ENCODE measurements around the gene PNMT. TPM values are rescaled to one million over a fixed set of nuclear protein-coding genes. Genes with fewer than 3 reads are reported as not detected.
"Not testable (repeated sequence)": the region's sequence is repeated elsewhere in the genome, so short reads cannot be mapped to it uniquely, and the experiment has no call there.

The PNMT gene
- total RNA-seq, 4 donors from 2014 or later = 1.1 to 3.3 (median 1.2) TPM; not detected in 1

DNA sequence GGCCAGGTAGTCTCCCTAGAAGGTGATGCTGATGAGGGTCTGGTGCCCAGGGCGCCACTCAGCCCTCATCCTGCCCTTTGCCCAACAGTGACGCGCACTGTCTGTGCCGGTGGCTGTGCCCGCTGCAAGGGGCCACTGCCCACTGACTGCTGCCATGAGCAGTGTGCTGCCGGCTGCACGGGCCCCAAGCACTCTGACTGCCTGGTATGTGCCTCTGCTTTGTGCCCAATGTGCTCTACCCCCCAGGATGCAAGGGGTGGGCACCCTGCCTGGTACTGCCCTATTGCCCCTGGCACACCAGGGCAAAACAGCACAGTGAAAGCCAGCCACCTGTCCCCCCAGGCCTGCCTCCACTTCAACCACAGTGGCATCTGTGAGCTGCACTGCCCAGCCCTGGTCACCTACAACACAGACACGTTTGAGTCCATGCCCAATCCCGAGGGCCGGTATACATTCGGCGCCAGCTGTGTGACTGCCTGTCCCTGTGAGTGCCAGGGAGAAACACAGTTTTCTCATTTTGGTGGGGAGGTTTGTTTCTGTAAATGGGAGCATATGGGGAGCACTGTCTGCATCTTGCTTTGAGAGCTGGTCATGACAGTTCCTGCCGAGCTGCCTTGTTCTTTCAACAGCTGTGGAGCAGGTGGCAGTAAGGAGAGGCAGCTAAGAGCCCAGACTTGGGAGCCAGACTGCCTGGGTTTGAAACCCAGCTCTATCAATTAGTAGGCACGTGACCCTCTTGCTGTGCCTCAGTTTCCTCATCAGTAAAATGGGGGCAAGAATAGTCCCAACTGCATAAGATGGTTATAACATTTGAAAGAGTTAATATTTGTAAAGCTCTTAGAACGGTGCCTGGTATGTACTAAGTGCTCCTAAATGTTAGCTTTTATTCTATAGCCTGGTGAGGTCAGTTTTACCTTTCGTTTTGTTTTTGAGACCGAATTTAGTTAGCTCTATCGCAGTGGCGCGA, 42.0 kb downstream of the PNMT start:
- Histone ChIP-seq H3K27me3 (no peaks in the 10 kb centered on the region), H3K4me1 (peaks cover 25 to 26% of the 10 kb centered on the region in 2 donors), H3K4me3 (replicated peaks in 1 of 3) (no peak overlapping the region), H3K9me3 (no peaks in the 10 kb centered on the region), H3K27ac (peak overlapping the region; percentile 51 to 78 (median 64)), H3K36me3 (peaks cover 29 to 37% of the 10 kb centered on the region in 2 donors)
- no peak for DNase-seq
- intact Hi-C loops (cut with DNase I) = no loop called here
- TF ChIP-seq POLR2A (IDR thresholded peaks at IDR 0.05) = no peak
- TF ChIP-seq, protein P1, sequence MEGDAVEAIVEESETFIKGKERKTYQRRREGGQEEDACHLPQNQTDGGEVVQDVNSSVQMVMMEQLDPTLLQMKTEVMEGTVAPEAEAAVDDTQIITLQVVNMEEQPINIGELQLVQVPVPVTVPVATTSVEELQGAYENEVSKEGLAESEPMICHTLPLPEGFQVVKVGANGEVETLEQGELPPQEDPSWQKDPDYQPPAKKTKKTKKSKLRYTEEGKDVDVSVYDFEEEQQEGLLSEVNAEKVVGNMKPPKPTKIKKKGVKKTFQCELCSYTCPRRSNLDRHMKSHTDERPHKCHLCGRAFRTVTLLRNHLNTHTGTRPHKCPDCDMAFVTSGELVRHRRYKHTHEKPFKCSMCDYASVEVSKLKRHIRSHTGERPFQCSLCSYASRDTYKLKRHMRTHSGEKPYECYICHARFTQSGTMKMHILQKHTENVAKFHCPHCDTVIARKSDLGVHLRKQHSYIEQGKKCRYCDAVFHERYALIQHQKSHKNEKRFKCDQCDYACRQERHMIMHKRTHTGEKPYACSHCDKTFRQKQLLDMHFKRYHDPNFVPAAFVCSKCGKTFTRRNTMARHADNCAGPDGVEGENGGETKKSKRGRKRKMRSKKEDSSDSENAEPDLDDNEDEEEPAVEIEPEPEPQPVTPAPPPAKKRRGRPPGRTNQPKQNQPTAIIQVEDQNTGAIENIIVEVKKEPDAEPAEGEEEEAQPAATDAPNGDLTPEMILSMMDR (IDR thresholded peaks at IDR 0.05) = no peak
- 91% methylated on average over 14 to 20 of the region's 20 CpGs for WGBS, 2 donors

DNA sequence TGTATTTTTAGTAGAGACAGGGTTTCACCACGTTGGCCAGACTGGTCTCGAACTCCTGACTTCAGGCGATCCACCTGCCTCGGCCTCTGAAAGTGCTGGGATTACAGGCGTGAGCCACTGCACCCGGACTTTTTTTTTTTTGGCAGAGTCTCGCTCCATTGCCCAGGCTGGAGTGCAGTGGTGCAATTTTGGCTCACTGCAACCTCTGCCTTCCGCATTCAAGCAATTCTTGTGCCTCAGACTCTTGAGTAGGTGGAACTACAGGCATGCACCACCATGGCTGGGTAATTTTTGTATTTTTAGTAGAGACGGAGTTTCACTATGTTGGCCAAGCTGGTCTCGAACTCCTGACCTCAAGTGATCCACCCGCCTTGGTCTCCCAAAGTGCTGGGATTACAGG, 42.8 kb downstream of the PNMT start:
- intact Hi-C loops (cut with DNase I); H3K27me3 ChIP-seq; H3K4me3 ChIP-seq (replicated peaks in 1 of 3); H3K9me3 ChIP-seq: not testable (repeated sequence)
- peaks cover 37 to 44% of the 10 kb centered on the region in 2 donors for H3K36me3 ChIP-seq
- WGBS, 2 donors = 63% methylated on average over 11 of the region's 11 CpGs
- DNase-seq = peak; percentile 61 to 73
- H3K27ac ChIP-seq = peak overlapping the region; percentile 64 to 78 (median 71)
- peaks cover 19 to 25% of the 10 kb centered on the region in 2 donors for H3K4me1 ChIP-seq

DNA sequence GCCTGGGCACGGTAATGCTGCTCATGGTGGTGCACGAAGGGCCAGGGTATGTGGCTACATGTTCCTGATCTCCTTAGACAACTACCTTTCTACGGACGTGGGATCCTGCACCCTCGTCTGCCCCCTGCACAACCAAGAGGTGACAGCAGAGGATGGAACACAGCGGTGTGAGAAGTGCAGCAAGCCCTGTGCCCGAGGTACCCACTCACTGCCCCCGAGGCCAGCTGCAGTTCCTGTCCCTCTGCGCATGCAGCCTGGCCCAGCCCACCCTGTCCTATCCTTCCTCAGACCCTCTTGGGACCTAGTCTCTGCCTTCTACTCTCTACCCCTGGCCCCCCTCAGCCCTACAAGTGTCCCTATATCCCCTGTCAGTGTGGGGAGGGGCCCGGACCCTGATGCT, 43.6 kb downstream of the PNMT start:
- H3K9me3 ChIP-seq = no peaks in the 10 kb centered on the region
- intact Hi-C loops (cut with DNase I) = no loop called here
- WGBS, 2 donors = 92 to 96% methylated on average over 10 of the region's 10 CpGs
- H3K4me1 ChIP-seq = peaks cover 14 to 24% of the 10 kb centered on the region in 2 donors
- DNase-seq = no peak
- H3K27ac ChIP-seq = peak overlapping the region in 2 of 3 donors; percentile 64 to 78
- TF ChIP-seq POLR2A (IDR thresholded peaks at IDR 0.05) = no peak
- TF ChIP-seq, protein P1 (IDR thresholded peaks at IDR 0.05) = no peak
- H3K27me3 ChIP-seq = no peaks in the 10 kb centered on the region
- no peak overlapping the region for H3K4me3 ChIP-seq (replicated peaks in 1 of 3)
- peaks cover 45 to 47% of the 10 kb centered on the region in 2 donors for H3K36me3 ChIP-seq

DNA sequence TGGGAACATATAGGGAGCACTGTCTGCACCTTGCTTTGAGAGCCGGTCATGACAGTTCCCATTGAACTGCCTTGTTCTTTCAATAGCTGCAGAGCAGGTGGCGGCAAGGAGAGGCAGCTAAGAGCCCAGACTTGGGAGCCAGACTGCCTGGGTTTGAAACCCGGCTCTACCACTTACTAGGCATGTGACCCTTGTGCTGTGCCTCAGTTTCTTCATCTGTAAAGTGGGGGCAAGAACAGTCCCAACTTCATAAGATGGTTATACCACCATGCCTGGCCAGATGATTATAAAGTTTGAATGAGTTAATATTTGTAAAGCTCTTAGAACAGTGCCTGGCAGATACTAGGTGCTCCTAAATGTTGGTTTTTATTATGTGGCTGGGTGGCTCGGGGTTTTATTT, 46.0 kb downstream of the PNMT start:
- Histone ChIP-seq H3K27me3 (no peaks in the 10 kb centered on the region), H3K9me3 (no peaks in the 10 kb centered on the region), H3K4me3 (replicated peaks in 1 of 3) (no peak overlapping the region), H3K36me3 (peaks cover 41 to 46% of the 10 kb centered on the region in 2 donors), H3K4me1 (peaks cover 7 to 13% of the 10 kb centered on the region in 2 donors), H3K27ac (no peak overlapping the region)
- no peak for DNase-seq
- 94 to 98% methylated on average over 4 of the region's 4 CpGs for WGBS, 2 donors
- intact Hi-C loops (cut with DNase I) = no loop called here
- TF ChIP-seq POLR2A (IDR thresholded peaks at IDR 0.05) = no peak
- TF ChIP-seq, protein P1 (IDR thresholded peaks at IDR 0.05) = no peak

DNA sequence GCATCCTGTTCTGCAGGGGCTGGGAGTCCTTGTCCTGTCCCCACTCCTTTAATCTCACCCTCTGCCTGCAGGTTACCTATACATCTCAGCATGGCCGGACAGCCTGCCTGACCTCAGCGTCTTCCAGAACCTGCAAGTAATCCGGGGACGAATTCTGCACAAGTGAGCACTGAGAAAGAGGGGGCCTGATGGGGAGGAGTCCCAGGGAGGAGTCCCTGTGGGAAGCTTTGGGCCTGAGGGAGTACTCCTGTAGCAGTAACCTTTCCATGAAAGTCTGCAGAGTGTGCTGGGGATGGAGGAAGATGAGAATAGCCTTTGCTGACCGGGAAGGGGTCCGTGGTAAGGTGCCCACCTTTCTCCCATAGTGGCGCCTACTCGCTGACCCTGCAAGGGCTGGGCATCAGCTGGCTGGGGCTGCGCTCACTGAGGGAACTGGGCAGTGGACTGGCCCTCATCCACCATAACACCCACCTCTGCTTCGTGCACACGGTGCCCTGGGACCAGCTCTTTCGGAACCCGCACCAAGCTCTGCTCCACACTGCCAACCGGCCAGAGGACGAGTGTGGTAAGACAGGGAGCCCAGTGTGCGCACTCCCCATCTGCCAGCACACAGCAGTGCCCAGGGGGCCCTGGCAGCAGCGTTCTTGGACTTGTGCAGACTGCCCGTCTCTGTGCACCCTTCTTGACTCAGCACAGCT, 47.3 kb downstream of the PNMT start:
- TF ChIP-seq, protein P1 (IDR thresholded peaks at IDR 0.05) = no peak
- no peak for TF ChIP-seq POLR2A (IDR thresholded peaks at IDR 0.05)
- peak overlapping the region in 2 of 3 donors; percentile 58 to 63 for H3K27ac ChIP-seq
- WGBS, 2 donors = 86 to 96% methylated on average over 12 to 18 of the region's 18 CpGs
- H3K4me3 ChIP-seq (replicated peaks in 1 of 3) = no peak overlapping the region
- H3K27me3 ChIP-seq = no peaks in the 10 kb centered on the region
- no peaks in the 10 kb centered on the region for H3K9me3 ChIP-seq
- no peak for DNase-seq
- intact Hi-C loops (cut with DNase I) = no loop called here
- peaks cover 7 to 13% of the 10 kb centered on the region in 2 donors for H3K4me1 ChIP-seq
- peaks cover 38 to 48% of the 10 kb centered on the region in 2 donors for H3K36me3 ChIP-seq

All from thyroid gland (tissue), 4 donors.